ENCODE measurements around the gene DCUN1D2. TPM values are rescaled to one million over a fixed set of nuclear protein-coding genes. Genes with fewer than 3 reads are reported as not detected.
"Not testable (repeated sequence)": the region's sequence is repeated elsewhere in the genome, so short reads cannot be mapped to it uniquely, and the experiment has no call there.

The DCUN1D2 gene
- total RNA-seq, 1 donor from 2014 or later = 24.6 TPM

- no peaks in the 10 kb centered on the region for H3K4me1 ChIP-seq
- no peak for DNase-seq
- no peak overlapping the region for H3K4me3 ChIP-seq
- no peaks in the 10 kb centered on the region for H3K9me3 ChIP-seq
- intact Hi-C loops (cut with DNase I) = no loop called here
- H3K27ac ChIP-seq = no peak overlapping the region
- H3K27me3 ChIP-seq = no peaks in the 10 kb centered on the region
- no peaks in the 10 kb centered on the region for H3K36me3 ChIP-seq
- no peak for TF ChIP-seq CTCF (IDR thresholded peaks at IDR 0.05)
- peak; percentile 44 for ATAC-seq
Observed at GRCh38 chr13:113437408-113438010, 53.0 kb downstream of the DCUN1D2 start.

- intact Hi-C loops (cut with DNase I); H3K4me1 ChIP-seq; H3K27me3 ChIP-seq; H3K36me3 ChIP-seq; DNase-seq; H3K27ac ChIP-seq; ATAC-seq; H3K4me3 ChIP-seq; H3K9me3 ChIP-seq: not testable (repeated sequence)
Observed at GRCh38 chr13:113436866-113437265, 53.6 kb downstream of the DCUN1D2 start.

- DNase-seq; ATAC-seq; intact Hi-C loops (cut with DNase I); H3K4me3 ChIP-seq; H3K4me1 ChIP-seq; H3K9me3 ChIP-seq; H3K27me3 ChIP-seq; H3K27ac ChIP-seq; H3K36me3 ChIP-seq: not testable (repeated sequence)
Observed at GRCh38 chr13:113435907-113436306, 54.6 kb downstream of the DCUN1D2 start.

GRCh38 chr13:113433391-113433916 lies 57.1 kb downstream of the DCUN1D2 start:
- H3K27ac ChIP-seq = no peak overlapping the region
- ATAC-seq (no peak), DNase-seq (no peak)
- no peaks in the 10 kb centered on the region for H3K36me3 ChIP-seq
- no peaks in the 10 kb centered on the region for H3K9me3 ChIP-seq
- TF ChIP-seq CTCF (IDR thresholded peaks at IDR 0.05) = no peak
- H3K4me3 ChIP-seq = no peak overlapping the region
- no peaks in the 10 kb centered on the region for H3K27me3 ChIP-seq
- intact Hi-C loops (cut with DNase I) = no loop called here
- H3K4me1 ChIP-seq = no peaks in the 10 kb centered on the region

GRCh38 chr13:113432506-113433270 lies 57.8 kb downstream of the DCUN1D2 start:
- no peak for TF ChIP-seq CTCF (IDR thresholded peaks at IDR 0.05)
- H3K36me3 ChIP-seq = no peaks in the 10 kb centered on the region
- ATAC-seq (no peak), DNase-seq (no peak)
- no peaks in the 10 kb centered on the region for H3K27me3 ChIP-seq
- H3K4me1 ChIP-seq = no peaks in the 10 kb centered on the region
- H3K9me3 ChIP-seq = no peaks in the 10 kb centered on the region
- intact Hi-C loops (cut with DNase I) = no loop called here
- no peak overlapping the region for H3K4me3 ChIP-seq
- no peak overlapping the region for H3K27ac ChIP-seq

- DNase-seq (no peak), ATAC-seq (peak; percentile 8)
- Histone ChIP-seq H3K4me3 (no peak overlapping the region), H3K27me3 (no peaks in the 10 kb centered on the region), H3K4me1 (no peaks in the 10 kb centered on the region), H3K9me3 (no peaks in the 10 kb centered on the region), H3K36me3 (no peaks in the 10 kb centered on the region), H3K27ac (no peak overlapping the region)
- intact Hi-C loops (cut with DNase I) = no loop called here
- TF ChIP-seq CTCF (IDR thresholded peaks at IDR 0.05) = no peak
Observed at GRCh38 chr13:113431171-113431570, 59.3 kb downstream of the DCUN1D2 start.
